ENCODE data around the gene MRPL55.

The MRPL55 gene

DNA sequence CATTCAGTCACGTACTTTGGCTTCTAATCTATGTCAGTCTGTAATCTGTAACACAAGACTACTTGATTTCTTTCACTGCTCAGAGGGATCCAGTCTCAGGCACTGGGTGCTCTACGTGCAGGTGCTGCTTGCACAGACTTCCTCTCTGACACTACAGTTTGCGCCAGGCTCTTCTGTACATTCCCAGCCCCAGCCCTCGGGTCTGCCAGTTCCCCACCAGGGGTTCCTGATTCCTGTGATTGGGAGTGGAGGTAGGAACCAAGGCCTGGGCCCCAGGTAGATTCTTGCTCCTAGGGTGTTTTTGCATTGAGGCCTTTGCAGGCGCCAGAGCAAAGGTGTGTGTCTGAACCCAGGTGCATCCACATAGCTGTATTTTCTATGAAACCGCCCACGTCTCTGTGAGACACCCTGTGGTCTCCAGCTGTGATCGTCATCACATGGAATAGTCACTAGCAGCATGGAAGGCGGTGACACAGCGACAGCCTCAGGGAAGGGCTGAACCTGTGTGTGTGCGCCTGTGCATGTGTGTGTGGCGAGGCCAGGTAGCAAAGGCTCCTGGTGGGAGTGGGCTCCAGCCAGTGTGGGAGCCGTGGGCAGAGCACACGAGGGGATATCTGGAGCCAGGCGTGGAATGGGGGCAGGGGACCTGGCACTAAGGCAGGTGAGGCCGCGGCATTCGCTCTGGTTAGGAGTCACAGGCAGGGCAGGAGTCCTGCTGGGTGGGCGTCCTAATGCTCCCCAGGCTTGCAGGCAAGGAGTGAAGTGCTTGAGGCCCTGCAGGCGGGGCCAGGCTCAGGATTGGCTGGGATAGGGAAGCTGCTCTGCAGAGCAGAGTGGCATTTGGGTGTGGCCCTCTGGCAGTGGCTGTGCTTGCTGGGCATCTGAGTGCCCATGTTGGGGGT lies 45.8 kb upstream of the MRPL55 start:
- Histone ChIP-seq H3K36me3 (replicated peaks; ENCODE audit: insufficient read depth, low read length) (no peaks in the 10 kb centered on the region), H3K27me3 (replicated peaks; ENCODE audit: insufficient read depth, low read length) (no peaks in the 10 kb centered on the region), H3K9me3 (replicated peaks; ENCODE audit: insufficient read depth, low read length) (no peaks in the 10 kb centered on the region), H4K20me1 (ENCODE audit: insufficient read depth, low read length) (no peaks in the 10 kb centered on the region; the same call in 1 of the 2 replicates), H3K79me2 (ENCODE audit: low read length) (no peaks in the 10 kb centered on the region), H3K9me2 (replicated peaks; ENCODE audit: insufficient read depth, low read length) (no peaks in the 10 kb centered on the region), H2AFZ (ENCODE audit: low read length) (no peak overlapping the region), H3K27ac (ENCODE audit: low read length) (no peak overlapping the region), H3K4me3 (ENCODE audit: low read length) (no peak overlapping the region), H3F3A (ENCODE audit: insufficient read depth, low read length) (no peaks in the 10 kb centered on the region), H3K4me1 (ENCODE audit: low read length) (no peaks in the 10 kb centered on the region), H3K9ac (ENCODE audit: low read length) (no peak overlapping the region), H3K4me2 (ENCODE audit: low read depth, low read length) (no peak overlapping the region)
- no peak for DNase-seq
- TF ChIP-seq CTCF (IDR thresholded peaks at IDR 0.05; ENCODE audit: low read length) = no peak
- no peak for TF ChIP-seq EZH2phosphoT487 (IDR thresholded peaks at IDR 0.05; ENCODE audit: low read length)
- TF ChIP-seq EZH2 (optimal IDR thresholded peaks at IDR 0.05; ENCODE audit: low read depth, low read length) = no peak

DNA sequence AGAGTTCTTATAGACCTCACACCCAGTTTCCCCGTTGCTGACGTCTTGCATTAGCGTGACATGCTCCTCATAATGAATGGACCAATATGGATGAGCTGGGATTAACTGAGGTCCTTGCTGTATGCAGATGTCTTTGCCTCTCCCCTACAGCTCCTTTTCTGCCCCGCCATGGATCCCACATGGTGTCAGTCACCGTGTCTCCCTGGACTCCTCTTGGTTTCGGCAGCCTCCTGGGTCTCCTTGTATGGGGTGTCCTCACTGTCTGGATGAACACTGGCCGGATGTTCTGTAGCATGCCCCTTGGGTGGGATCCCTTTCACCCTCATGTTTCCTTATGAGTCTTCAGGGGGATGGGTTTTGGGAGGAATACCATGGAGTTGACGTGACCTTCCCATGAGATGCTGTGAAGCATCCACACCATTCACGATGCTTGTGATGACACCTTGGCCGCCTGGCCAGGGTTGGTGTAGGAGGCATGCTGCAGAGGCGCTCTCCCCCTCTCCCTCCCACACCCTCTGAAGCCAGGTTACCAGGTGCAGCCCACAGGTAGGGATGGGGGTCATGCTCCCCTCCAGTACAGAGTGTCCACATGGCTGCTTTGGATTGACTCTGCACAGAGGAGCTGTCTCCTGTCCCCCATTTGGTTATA lies 45.0 kb upstream of the MRPL55 start:
- Histone ChIP-seq H3K9me2 (replicated peaks; ENCODE audit: insufficient read depth, low read length) (no peaks in the 10 kb centered on the region), H3K36me3 (replicated peaks; ENCODE audit: insufficient read depth, low read length) (no peaks in the 10 kb centered on the region), H3K4me1 (ENCODE audit: low read length) (no peaks in the 10 kb centered on the region), H3K4me2 (ENCODE audit: low read depth, low read length) (no peak overlapping the region), H3F3A (ENCODE audit: insufficient read depth, low read length) (no peaks in the 10 kb centered on the region), H2AFZ (ENCODE audit: low read length) (no peak overlapping the region), H3K4me3 (ENCODE audit: low read length) (no peak overlapping the region), H3K27ac (ENCODE audit: low read length) (no peak overlapping the region), H3K9ac (ENCODE audit: low read length) (no peak overlapping the region), H4K20me1 (ENCODE audit: insufficient read depth, low read length) (no peaks in the 10 kb centered on the region; the same call in 1 of the 2 replicates), H3K27me3 (replicated peaks; ENCODE audit: insufficient read depth, low read length) (no peaks in the 10 kb centered on the region), H3K9me3 (replicated peaks; ENCODE audit: insufficient read depth, low read length) (no peaks in the 10 kb centered on the region), H3K79me2 (ENCODE audit: low read length) (no peaks in the 10 kb centered on the region)
- no peak for DNase-seq
- TF ChIP-seq EZH2 (optimal IDR thresholded peaks at IDR 0.05; ENCODE audit: low read depth, low read length) (no peak), EZH2phosphoT487 (IDR thresholded peaks at IDR 0.05; ENCODE audit: low read length) (no peak), CTCF (IDR thresholded peaks at IDR 0.05; ENCODE audit: low read length) (no peak)

DNA sequence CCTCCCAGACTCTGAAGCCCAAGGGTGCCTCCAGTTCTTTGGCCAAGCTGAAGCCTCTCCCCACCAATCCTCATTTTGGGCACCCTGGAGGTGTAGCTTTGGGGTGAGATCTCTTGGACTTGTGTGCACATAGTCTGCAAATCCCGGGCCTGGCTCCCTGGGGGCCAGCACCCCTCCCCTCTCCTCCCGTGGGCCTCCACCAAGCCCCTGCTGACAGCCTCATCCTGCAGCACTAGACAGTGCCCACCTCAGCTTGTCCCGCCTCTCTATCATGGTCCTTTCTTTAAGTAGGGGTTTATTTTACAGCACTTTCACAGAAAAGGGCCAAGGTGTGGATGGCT lies 43.8 kb upstream of the MRPL55 start:
- no peak overlapping the region for H3K27ac ChIP-seq (ENCODE audit: low read length)
- peaks cover under 1% of the 10 kb centered on the region; the same call in 1 of the 2 replicates for H3K79me2 ChIP-seq (ENCODE audit: low read length)
- H2AFZ ChIP-seq (ENCODE audit: low read length) = no peak overlapping the region
- no peak overlapping the region for H3K9ac ChIP-seq (ENCODE audit: low read length)
- no peaks in the 10 kb centered on the region for H3K9me2 ChIP-seq (replicated peaks; ENCODE audit: insufficient read depth, low read length)
- no peaks in the 10 kb centered on the region; the same call in 1 of the 2 replicates for H3K36me3 ChIP-seq (replicated peaks; ENCODE audit: insufficient read depth, low read length)
- no peak for DNase-seq
- no peak overlapping the region for H3K4me3 ChIP-seq (ENCODE audit: low read length)
- no peaks in the 10 kb centered on the region; the same call in 1 of the 2 replicates for H4K20me1 ChIP-seq (ENCODE audit: insufficient read depth, low read length)
- no peak overlapping the region for H3K4me2 ChIP-seq (ENCODE audit: low read depth, low read length)
- no peaks in the 10 kb centered on the region for H3K4me1 ChIP-seq (ENCODE audit: low read length)
- no peaks in the 10 kb centered on the region for H3F3A ChIP-seq (ENCODE audit: insufficient read depth, low read length)
- H3K27me3 ChIP-seq (replicated peaks; ENCODE audit: insufficient read depth, low read length) = no peaks in the 10 kb centered on the region
- TF ChIP-seq EZH2phosphoT487 (IDR thresholded peaks at IDR 0.05; ENCODE audit: low read length) (no peak), EZH2 (optimal IDR thresholded peaks at IDR 0.05; ENCODE audit: low read depth, low read length) (no peak), CTCF (IDR thresholded peaks at IDR 0.05; ENCODE audit: low read length) (no peak)
- H3K9me3 ChIP-seq (replicated peaks; ENCODE audit: insufficient read depth, low read length) = no peaks in the 10 kb centered on the region
